HepG2 (cell line): ENCODE results near the gene IL1RAP. TPM values are rescaled to one million over a fixed set of nuclear protein-coding genes. Genes with fewer than 3 reads are reported as not detected.

ENCODE experiments used
- ATAC-seq: fragments of 200-7000 bp; cut with Tn5 transposase; 3 replicates; pipeline ENCODE4 v1.9.1; 2020; ENCODE audit warnings: mild to moderate bottlenecking, moderate library complexity
- BruUV-seq: library from RNA; stranded (reverse); fragments of 400-500 nt; replicated peaks from 2 replicates; lab custom pipeline; 2021; lab: Mats Ljungman, UMichigan
- CTCF ChIA-PET: fragments of 300-600 bp; formaldehyde crosslinking; extraction: SDS; loops from one replicate; lab custom pipeline; 2021; ENCODE audit warnings: low total read pairs, inconsistent platforms, low intra/inter-chr PET ratio; lab: Yijun Ruan, JAX
- POLR2A ChIA-PET: fragments of 350-600 bp; sonication (Branson Sonifier 250); formaldehyde crosslinking; loops from one replicate; lab custom pipeline; 2020; ENCODE audit warnings: antibody characterized with exemption, inconsistent platforms; lab: Yijun Ruan, JAX
- DNase-seq: peaks from one replicate; pipeline ENCODE4 v3.0.0-alpha.2; 2015; ENCODE audit warnings: low spot score
- FAIRE-seq: peaks from 3 replicates; lab custom pipeline; 2011; peaks lifted over from hg19 to GRCh38; lab: Jason Lieb, UNC
- H2AFZ ChIP-seq: one replicate; pipeline ENCODE4 v1.6.1; 2011; ENCODE audit warnings: low read length, inconsistent platforms
- H3K27ac ChIP-seq: fragments of 300-600 bp; 3 replicates; pipeline ENCODE4 v1.8.0; 2011; ENCODE audit warnings: mixed run types, mild to moderate bottlenecking, mixed read lengths, low read length, inconsistent platforms; ENCODE audit not compliant: insufficient read depth; ENCODE audit errors: extremely low read length
- H3K27me3 ChIP-seq, 2 experiments: fragments of 200-600 bp in 1 of 2; 2 replicates in 1 of 2; 3 replicates in 1 of 2; pipeline versions ENCODE4 v1.6.0 to v1.8.0; 2011; ENCODE audit warnings: low read length in 2 of 2, mild to moderate bottlenecking in 2 of 2, moderate library complexity in 2 of 2, inconsistent platforms in 1 of 2; ENCODE audit not compliant: insufficient read depth in 2 of 2, control insufficient read depth in 1 of 2
- H3K36me3 ChIP-seq, 2 experiments: fragments of 200-600 bp in 1 of 2; replicated peaks in 1 of 2; 2 replicates in 1 of 2; 3 replicates in 1 of 2; pipeline versions ENCODE4 v1.5.1 to v1.8.0; 2011; ENCODE audit warnings: low read length in 2 of 2, inconsistent platforms in 1 of 2; ENCODE audit not compliant: insufficient read depth in 2 of 2, control insufficient read depth in 1 of 2
- H3K4me1 ChIP-seq: 2 replicates; pipeline ENCODE4 v1.5.1; 2012; ENCODE audit warnings: low read length, inconsistent platforms; ENCODE audit not compliant: insufficient read depth
- H3K4me2 ChIP-seq: 2 replicates; pipeline ENCODE4 v1.6.0; 2011; ENCODE audit warnings: low read depth, low read length, inconsistent platforms
- H3K4me3 ChIP-seq, 3 experiments: fragments of 200-600 bp in 1 of 3; sonication (generic), shearing (Covaris generic) in 1 of 3; replicated peaks in 1 of 3; 2 replicates each; pipeline ENCODE4 v1.5.1; 2011 to 2016; ENCODE audit warnings: low read length in 3 of 3, inconsistent platforms in 2 of 3, low read depth in 2 of 3, mild to moderate bottlenecking in 2 of 3, control low read depth in 1 of 3, mixed read lengths in 1 of 3; ENCODE audit not compliant: insufficient read depth in 1 of 3
- H3K79me2 ChIP-seq: one replicate; pipeline ENCODE4 v1.6.1; 2011; ENCODE audit warnings: low read length, inconsistent platforms; ENCODE audit not compliant: insufficient read depth
- H3K9ac ChIP-seq: 2 replicates; pipeline ENCODE4 v1.6.0; 2011; ENCODE audit warnings: mild to moderate bottlenecking, low read depth, low read length, inconsistent platforms; ENCODE audit not compliant: insufficient read depth
- H3K9me3 ChIP-seq: 2 replicates; pipeline ENCODE4 v1.5.1; 2012; ENCODE audit warnings: mild to moderate bottlenecking, low read length
- H4K20me1 ChIP-seq: 2 replicates; pipeline ENCODE4 v1.6.0; 2011; ENCODE audit warnings: inconsistent platforms, mild to moderate bottlenecking, low read length, moderate library complexity; ENCODE audit not compliant: insufficient read depth
- CAMTA2 ChIP-seq: sonication (generic); formaldehyde crosslinking; IDR thresholded peaks from 2 replicates; pipeline ENCODE4 v1.4.0; 2020; ENCODE audit warnings: mild to moderate bottlenecking, missing genetic modification reagents, borderline replicate concordance
- CSRNP1 ChIP-seq: sonication (generic); formaldehyde crosslinking; IDR thresholded peaks from 2 replicates; pipeline ENCODE4 v1.8.1; 2023; ENCODE audit warnings: mild to moderate bottlenecking, missing genetic modification reagents
- HES4 ChIP-seq: sonication (generic); formaldehyde crosslinking; IDR thresholded peaks from 2 replicates; pipeline ENCODE4 v1.9.0; 2021; ENCODE audit warnings: mild to moderate bottlenecking, missing genetic modification reagents, borderline replicate concordance
- NCOA5 ChIP-seq: sonication (generic); formaldehyde crosslinking; IDR thresholded peaks from 2 replicates; pipeline ENCODE4 v1.4.0; 2020; ENCODE audit warnings: missing genetic modification reagents
- WIZ ChIP-seq: sonication (generic); formaldehyde crosslinking; IDR thresholded peaks from 2 replicates; pipeline ENCODE4 v1.5.1; 2020; ENCODE audit warnings: mild to moderate bottlenecking, missing genetic modification reagents
- ZKSCAN8 ChIP-seq: IDR thresholded peaks from 2 replicates; pipeline ENCODE4 v1.6.1; 2016; ENCODE audit warnings: borderline replicate concordance, missing genetic modification reagents, missing compliant biosample characterization
- ZNF33B ChIP-seq: sonication (generic); formaldehyde crosslinking; IDR thresholded peaks from 2 replicates; pipeline ENCODE4 v1.5.1; 2020; ENCODE audit warnings: mild to moderate bottlenecking, missing genetic modification reagents
- ZNF580 ChIP-seq: IDR thresholded peaks from 2 replicates; pipeline ENCODE4 v1.6.1; 2016; ENCODE audit warnings: low read depth, borderline replicate concordance
- WGBS: methylation state at CpG from one replicate; pipeline ENCODE4 v1.1.6; 2017; ENCODE audit warnings: low lambda C conversion rate; 5-methylcytosine and 5-hydroxymethylcytosine counted together
- in situ Hi-C: cut with HindIII; loops from 2 replicates; pipeline ENCODE4 v1.10.0; 2017; ENCODE audit warnings: low pct_unique_long_range_greater_than_20kb; ENCODE audit not compliant: extremely low pct_ligation_motif_present
- intact Hi-C: fragments of 100-400 bp; cut with micrococcal nuclease; formaldehyde crosslinking; loops from one replicate; pipeline ENCODE4 v1.10.0; 2022; ENCODE audit not compliant: unreplicated experiment
- polyA plus RNA-seq, 8 experiments: library from polyadenylated mRNA; depleted of rRNA in 3 of 8; stranded (reverse) in 7 of 8; unstranded in 1 of 8; fragments of >200 nt; fragmentation: Illumina TruSeq in 4 of 8; extraction: Trizol in 4 of 8; gene quantifications; 2 replicates each; pipeline versions ENCODE4 v1.2.1 to v1.2.3, GENCODE V29; 2011 to 2016; ENCODE audit warnings: low read depth in 4 of 8, missing spikeins in 1 of 8, mixed read lengths in 1 of 8; ENCODE audit not compliant: insufficient read depth in 1 of 8
- total RNA-seq, 5 experiments: library from RNA; depleted of rRNA; stranded (reverse); fragments of >200 nt; fragmentation: Illumina TruSeq; extraction: Trizol; gene quantifications; 2 replicates each; pipeline ENCODE4 v1.2.3, GENCODE V29; 2016; ENCODE audit warnings: low read depth in 1 of 5

The IL1RAP gene
- total and polyA plus RNA-seq, 2 of the 13 experiments (the other 11 are each of a cell fraction or from before 2014, with no cell fraction given), result 18.3 to 54.9 TPM

DNA sequence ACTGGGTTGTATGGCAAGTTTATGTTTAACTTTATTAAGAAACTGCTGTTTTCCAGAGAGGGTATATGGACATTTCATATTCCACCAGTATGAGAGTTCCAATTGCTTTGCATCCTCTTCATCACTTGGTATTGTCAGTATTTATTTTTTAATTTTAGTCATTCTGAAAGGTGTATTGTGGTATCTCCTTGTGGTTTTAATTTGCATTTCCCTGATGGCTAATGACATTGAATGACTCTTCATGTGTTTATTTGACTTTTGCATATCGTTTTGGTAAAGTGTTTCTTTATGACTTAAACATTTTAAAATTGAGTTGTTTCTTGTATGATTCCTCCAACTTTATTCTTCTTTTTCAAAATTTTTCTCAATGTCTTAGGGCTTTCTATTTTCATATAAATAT, 44.4 kb downstream of the IL1RAP start:
- no TSS peak for BruUV-seq
- Histone ChIP-seq H3K36me3 (peaks cover 0 to 2% of the 10 kb centered on the region in 2 experiments; a peak in 3 of 5 replicates), H3K4me3 (no peak overlapping the region), H3K9ac (no peak overlapping the region), H3K27ac (no peak overlapping the region), H3K9me3 (0 out of 2 replicates have a peak, but pooled peaks cover 3% of the 10 kb centered on the region), H3K27me3 (no peaks in the 10 kb centered on the region), H2AFZ (no peak overlapping the region), H3K4me1 (peaks cover 36% of the 10 kb centered on the region), H3K4me2 (no peak overlapping the region), H4K20me1 (no peaks in the 10 kb centered on the region), H3K79me2 (peaks cover 11% of the 10 kb centered on the region)
- no peak for FAIRE-seq
- ChIA-PET CTCF (no interaction called here), POLR2A (no interaction called here)
- in situ Hi-C loops, result no loop called here
- intact Hi-C loops, result no loop called here
- ATAC-seq, result no peak
- DNase-seq, result no peak
- 98% methylated on average over 1 of the region's 1 CpG for WGBS
- TF ChIP-seq CSRNP1 (CRISPR knock-in tag), result no peak
- no peak for TF ChIP-seq ZNF580 (CRISPR knock-in tag)
- no peak for TF ChIP-seq HES4 (CRISPR knock-in tag)
- no peak for TF ChIP-seq ZKSCAN8
- no peak for TF ChIP-seq NCOA5 (CRISPR knock-in tag)
- no peak for TF ChIP-seq WIZ (CRISPR knock-in tag)
- TF ChIP-seq ZNF33B, result no peak
- TF ChIP-seq CAMTA2 (CRISPR knock-in tag), result no peak
